ENCODE measurements around the gene RSBN1L. TPM values are rescaled to one million over a fixed set of nuclear protein-coding genes. Genes with fewer than 3 reads are reported as not detected.

Gene RSBN1L
- total RNA-seq, 1 experiment from 2014 or later = 9.9 TPM

DNA sequence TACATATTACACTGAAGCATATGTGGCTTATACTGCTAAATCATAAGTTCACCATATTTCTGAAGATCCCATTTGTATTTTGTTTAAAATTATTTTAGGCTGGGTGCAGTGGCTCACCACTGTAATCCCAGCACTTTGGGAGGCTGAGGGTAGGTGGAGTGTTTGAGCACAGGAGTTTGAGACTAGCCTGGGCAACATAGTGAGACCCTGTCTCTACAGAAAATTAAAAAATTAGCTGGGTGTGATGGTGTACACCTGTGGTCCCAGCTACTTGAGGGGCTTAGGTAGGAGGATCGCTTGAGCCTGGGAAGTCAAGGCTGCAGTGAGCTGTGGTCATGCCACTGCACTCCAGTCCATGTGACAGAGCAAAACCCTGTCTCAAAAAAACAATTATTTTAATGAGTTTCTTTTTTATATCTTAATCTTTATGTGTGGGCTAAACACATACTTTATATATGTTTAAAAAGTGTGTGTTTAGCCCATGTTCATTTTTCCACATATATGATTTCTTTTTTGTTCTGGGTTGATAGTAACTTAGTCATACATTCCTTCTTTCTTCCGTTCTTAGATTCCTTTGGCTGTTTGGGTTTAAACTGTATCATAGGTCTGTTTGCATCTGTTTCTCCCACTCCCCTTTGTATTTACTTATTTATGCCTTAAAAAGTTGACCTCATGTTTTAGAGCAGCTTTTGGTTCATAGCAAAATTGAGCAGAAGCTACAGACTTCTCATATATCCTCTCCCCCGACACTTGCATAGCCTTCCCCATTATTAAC lies 33.5 kb downstream of the RSBN1L start:
- DNase-seq (ENCODE audit: low spot score) = no peak

DNA sequence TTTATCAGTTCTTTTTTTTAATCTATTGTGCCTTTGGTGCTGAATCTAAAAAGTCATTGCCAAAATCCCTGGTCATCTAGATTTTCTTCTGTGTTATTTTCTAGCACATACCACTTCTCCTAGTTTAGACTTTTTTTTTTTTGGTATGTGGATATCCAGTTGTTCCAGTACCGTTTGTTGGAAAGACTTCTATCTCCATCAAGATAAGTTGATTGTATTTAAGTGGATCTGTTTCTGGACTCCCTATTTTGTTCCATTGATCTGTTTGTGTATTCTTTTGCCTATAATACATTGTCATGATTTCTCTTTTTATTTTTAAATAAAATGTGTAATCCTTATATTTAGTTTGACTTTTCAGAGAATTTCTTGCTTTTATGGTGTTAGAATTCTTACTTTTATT lies 35.5 kb downstream of the RSBN1L start:
- DNase-seq (ENCODE audit: low spot score) = no peak

DNA sequence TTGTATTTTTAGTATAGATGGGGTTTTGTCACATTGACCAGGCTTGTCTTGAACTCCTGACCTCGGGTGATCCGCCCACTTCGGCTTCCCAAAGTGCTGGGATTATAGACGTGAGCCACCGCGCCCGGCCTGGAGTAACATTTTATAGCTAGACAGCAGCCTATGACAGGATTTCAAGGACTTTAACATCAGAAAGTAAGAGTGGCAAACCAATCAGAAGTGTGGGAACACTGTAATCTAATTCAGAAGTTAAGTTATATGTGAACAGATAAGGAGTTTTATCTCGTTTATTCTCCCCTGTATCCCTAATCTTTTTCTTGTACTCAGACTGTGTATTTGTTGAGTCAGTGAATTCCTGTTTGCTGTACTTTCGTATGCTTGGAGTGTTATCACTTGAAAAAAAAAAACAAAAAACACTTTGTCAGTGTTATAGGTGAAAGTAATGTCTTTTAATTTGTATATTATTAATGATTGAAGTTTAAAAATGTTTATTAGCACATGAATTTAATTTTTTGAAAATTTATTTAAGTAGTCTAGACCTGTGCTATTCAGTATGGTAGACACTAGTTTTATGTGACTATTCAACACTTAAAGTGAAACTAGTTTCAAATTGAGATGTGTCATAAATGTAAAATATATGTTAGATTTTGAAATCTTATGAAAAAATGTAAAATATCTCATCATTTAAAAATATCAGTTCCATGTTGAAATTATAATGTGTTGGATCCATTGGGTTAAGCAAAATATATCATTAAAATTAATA lies 38.6 kb downstream of the RSBN1L start:
- no peak for DNase-seq (ENCODE audit: low spot score)

DNA sequence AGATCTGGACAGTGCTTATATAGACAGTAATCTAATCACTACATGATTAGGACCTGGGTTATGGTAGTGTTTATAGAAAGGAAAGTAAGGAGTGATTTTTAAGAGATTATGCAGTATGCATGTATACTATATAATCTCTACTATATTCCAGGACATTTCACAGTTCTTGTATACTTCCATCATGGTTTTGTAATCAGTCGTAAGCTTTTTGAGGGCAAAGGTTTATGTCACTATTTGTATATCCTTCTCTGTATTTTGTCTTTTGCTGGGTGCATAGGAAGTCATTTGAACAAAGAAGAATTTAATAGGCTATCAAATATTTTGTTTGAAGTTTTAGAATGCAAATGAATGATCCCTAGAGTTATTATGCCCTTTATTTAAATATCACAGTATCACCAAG lies 39.2 kb downstream of the RSBN1L start:
- no peak for DNase-seq (ENCODE audit: low spot score)

DNA sequence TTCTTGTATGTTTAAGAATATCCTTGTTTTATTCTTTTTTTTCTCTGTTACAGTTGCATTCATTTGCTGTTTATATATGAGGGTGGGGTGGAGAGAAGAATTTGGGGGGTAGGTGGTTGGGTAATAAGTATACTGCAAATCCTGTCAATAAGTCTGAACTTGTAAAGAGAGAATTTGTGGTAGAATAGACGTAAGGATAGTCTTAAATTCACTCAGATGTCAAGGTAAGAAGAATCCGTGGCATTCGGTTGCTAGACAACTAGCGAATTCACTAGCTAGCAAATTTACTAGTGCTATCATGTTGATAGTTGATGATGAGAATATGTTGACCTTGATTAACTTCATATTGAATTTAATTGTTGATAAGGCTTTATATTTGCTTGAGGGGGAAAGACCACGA lies 40.7 kb downstream of the RSBN1L start:
- DNase-seq (ENCODE audit: low spot score) = no peak

DNA sequence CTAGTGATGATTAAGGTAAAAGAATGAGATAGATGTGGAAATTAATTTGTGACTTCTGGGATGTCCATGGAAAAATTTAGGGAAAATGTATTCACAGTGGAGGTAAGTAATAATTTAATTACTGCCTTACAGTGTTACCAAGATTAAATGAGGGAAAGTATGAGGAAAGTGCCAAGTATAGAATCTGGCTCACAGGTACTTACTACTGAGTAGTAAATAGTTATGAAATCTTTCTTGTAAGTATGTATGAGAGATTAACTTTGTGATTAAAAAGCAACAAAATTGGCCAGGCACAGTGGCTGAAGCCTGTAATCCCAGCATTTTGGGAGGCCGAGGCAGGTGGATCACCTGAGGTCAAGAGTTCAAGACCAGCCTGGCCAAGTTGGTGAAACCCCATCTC lies 42.1 kb downstream of the RSBN1L start:
- DNase-seq (ENCODE audit: low spot score) = no peak

DNA sequence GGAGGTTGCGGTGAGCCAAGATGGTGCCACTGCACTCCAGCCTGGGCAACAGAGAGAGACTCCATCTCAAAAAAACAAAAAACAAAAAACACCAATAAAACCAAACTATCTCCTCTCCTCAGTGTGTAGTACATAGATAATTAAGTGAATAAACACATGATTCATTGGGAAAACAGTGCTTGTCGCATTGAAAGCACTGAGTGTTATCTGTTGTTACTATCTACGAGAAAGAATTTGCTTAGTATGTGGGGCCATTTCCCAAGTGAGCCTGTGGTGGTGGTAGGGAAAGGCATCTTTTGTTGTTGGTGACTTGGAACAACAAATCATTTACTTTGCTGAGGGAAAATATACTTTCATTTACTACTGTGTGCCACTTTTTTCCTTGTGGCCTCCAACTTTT lies 42.6 kb downstream of the RSBN1L start:
- no peak for DNase-seq (ENCODE audit: low spot score)

DNA sequence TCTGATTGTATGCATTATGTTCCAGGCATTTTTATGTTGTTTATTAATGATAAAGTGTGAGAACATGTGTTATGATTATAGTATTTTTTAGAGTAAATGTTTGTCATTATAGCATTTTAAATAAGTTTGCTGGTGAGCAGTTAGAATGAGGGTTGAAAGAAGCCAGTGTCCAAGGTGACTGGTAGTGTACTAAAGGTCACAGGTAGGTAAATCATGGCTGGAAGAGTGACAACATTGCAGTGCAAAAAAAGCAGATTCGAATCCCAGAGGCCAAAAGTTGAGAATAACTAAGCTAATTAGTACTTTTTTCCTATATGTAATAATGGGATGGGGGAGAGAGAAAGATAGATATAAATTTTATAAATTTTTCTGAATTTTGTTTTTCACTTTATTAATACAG lies 44.0 kb downstream of the RSBN1L start:
- no peak for DNase-seq (ENCODE audit: low spot score)

DNA sequence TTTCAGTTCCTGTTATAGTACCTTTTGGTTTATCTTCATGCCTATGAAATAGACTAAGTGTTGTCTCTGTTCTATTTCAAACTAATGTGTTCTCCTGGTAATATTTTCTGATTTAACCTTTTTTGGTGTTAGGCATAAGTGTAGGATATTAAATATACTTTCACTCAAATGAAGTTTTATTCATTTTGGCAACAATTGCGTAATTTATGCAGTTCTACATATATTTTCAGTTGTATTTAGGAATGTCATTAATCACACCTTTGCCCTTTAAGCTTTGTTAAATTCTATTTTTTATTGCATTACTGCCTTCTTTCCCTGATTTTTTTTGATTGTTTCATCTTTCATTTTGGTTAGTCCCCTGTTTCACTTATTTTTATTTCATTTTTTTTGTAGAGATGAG lies 47.3 kb downstream of the RSBN1L start:
- DNase-seq (ENCODE audit: low spot score) = no peak

DNA sequence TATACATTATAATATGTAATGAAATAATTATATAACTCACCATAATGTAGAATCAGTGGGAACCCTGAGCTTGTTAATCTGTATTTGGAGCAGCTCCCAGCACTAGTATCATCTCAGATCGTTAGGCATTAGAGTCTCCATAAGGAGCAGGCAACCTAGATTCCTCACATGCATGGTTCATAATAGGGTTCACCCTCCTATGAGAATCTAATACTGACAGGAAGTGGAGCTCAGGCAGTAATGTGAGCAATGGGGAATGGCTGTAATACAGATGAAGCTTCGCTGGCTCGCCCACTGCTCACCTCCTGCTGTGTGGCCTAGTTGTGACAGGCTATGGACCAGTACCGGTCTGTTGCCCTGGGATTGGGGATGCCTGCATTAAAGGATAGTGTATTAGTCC lies 49.5 kb downstream of the RSBN1L start:
- DNase-seq (ENCODE audit: low spot score) = no peak

DNA sequence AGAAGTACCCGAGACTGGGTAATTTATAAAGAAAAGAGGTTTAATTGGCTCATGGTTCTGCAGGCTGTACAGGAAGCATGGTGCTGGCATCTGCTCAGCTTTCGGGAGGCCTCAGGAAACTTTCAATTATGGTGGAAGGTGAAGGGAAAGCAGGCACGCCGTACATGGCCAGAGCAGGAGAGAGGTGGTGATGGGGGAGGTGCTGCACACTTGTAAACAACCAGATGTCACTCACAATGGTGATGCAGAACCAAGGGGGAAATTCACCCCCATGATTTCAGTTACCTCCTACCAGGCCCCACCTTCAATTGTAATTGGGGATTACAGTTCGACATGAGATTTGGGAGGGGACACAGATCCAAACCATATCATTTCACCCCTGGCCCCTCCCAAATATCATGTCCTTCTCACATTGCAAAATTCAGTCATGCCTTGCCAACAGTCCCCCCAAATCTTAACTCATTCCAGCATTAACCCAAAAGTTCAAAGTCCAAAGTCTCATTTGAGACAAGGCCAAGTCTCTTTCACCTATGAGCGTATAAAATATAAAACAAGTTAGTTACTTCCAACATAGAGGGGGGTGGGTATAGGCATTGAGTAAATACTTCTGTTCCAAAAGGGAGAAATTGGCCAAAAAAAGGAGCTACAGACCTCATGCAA lies 50.0 kb downstream of the RSBN1L start:
- no peak for DNase-seq (ENCODE audit: low spot score)

DNA sequence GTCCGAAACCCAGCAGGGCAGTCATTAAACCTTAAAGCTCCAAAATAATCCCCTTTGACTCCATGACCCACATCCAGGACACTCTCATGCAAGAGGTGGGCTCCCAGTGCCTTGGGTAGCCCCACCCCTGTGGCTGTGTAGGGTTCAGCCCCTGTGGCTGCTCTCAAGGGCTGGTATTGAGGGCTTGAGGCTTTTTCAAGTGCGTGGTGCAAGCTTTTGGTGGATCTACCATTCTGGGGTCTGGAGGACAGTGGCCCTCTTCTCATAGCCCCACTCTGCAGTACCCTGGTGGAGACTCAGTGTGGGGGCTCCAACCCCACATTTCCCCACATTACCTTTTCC lies 50.5 kb downstream of the RSBN1L start:
- DNase-seq (ENCODE audit: low spot score) = no peak

DNA sequence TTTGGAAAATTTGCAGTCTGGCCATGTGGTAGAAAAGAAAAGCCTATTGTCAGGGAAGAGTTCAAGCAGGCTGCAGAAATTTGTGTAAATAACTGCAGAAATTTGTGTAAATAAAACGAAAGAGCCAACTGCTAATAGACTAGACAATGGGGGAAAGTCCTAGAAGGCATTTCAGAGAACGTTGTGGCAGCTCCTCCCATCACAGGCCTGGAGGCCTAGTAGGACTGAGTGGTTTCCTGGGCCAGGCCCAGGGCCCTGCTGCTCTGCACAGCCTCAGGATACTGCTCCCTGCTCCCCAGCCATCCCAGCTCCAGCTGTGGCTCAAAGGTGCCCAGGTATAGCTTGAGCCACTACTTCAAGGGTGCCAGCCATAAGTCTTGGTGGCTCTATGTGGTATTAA lies 50.9 kb downstream of the RSBN1L start:
- no peak for DNase-seq (ENCODE audit: low spot score)

DNA sequence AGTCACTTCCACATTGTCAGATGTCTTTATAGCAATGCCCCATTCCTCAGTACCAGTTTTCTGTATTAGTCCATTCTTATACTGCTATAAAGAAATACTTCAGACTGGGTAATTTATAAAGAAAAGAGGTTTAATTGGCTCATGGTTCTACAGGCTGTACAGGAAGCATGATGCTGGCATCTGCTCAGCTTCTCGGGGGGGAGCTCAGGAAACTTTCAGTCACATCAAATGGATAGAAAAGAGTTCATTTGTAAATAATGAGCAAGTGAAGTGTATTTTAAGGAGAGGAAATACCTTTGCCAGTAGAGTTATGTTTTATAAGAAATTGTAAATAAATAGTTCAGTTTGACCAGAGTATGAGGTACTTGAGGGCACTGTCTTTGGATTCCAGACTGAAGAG lies 51.5 kb downstream of the RSBN1L start:
- no peak for DNase-seq (ENCODE audit: low spot score)

DNA sequence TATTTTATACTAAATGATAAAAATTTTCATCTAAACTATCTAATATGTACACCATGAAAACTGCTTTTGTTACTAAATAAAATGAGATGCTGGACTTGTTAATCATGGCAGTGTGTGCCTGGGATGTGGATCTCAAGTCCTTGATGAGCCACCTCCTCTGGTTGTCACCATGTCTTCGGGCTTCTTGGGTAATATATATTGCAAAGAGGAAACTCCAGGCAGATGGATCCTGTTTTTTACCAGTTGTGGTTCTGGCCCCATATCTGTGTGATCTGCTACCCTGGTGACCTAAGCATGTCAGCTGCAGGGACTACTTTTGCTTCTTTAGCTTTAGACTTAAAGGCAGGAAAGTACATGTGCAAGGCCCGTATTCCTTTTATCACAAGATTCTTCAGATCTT lies 55.8 kb downstream of the RSBN1L start:
- DNase-seq (ENCODE audit: low spot score) = no peak

DNA sequence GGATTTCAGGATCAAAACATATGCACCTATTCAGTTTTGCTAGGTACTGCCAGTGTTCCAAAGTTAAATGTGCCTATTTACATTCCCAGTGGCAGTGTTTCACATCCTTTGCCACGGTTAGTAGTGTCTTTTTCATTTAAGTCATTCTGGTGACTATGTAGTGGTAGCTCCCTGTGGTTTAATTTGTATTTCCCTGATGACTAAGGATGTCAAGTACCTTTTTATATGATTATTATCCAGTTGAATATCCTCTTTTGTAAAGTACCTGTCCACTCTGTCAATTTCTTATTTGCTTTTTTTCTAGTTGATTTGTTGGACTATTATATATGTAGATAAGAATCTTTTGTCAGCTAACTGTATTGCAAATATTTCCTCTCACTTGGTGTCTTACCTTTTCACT lies 56.9 kb downstream of the RSBN1L start:
- no peak for DNase-seq (ENCODE audit: low spot score)

DNA sequence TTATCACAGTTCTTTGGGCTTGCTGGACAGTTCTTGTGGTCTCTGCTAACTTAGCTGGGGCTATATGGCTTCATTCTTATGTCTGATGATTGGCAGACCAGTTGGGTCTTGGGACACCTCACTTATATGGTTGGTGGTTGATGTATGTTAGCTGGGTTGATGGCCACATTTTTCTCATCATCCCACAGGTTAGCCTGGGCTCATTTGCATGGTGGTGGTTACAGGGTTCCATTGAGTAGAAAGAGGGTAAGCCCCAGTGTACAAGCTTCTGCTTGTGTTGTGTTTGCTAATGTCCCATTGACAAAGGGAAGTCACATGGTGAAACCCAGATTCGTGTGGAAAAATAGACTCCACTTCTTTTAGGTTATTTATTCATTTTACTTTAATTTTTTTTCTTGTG lies 61.3 kb downstream of the RSBN1L start:
- no peak for DNase-seq (ENCODE audit: low spot score)

DNA sequence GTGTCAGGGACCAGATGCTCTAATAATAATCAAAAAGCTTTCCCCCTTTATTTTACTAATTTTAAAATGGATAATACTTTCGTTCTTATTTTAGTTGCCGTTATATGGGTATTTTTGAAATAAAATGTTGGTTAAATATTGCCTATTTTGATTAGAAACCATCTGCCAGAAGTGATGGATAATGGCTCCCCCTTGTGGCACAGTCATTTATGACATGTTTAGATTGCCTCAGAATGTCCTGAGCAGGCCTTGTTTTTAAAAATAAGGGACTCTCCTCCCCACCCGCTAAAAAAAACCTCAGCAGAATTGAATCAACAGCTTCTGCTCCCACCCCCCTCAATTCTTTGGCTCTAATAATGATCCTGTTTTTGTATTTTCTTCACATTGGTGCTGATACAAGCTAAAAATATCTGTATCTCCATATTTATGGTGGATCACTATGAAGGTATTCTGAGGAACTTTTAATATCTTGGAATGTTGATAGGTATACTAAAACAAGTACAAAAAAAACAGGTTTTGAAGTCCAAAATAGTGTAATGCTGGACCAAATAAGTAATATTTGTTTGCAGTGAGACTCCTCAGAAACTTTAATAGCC lies 63.1 kb downstream of the RSBN1L start:
- DNase-seq (ENCODE audit: low spot score) = peak; percentile 94

DNA sequence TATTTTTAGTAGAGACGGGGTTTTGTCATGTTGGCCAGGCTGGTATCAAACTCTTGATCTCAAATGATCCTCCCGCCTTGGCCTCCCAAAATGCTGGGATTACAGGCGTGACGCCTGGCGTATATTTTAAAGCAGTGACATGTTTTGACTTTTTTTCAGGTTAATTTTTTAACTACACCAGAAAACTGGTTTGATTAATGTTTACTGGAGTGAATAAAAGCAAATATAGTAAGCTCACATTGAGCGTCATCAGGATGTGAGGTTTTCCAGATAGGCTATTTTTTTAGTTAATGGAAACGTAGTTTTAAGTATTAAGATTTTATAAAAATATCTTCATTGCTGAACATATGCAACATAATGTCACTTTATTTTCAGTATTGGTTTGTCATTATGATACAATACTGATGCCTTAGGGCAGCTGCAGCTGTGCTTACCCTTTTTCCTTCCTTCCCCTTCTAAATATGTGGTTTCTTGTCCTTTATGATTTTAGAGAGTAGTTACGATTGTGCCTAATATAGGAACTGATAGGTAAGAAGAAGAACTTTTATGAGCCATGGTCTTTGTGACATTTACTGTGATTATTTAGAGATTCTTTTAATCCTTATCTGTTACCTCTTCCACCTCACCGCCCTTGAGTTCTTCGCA lies 64.7 kb downstream of the RSBN1L start:
- DNase-seq (ENCODE audit: low spot score) = no peak

DNA sequence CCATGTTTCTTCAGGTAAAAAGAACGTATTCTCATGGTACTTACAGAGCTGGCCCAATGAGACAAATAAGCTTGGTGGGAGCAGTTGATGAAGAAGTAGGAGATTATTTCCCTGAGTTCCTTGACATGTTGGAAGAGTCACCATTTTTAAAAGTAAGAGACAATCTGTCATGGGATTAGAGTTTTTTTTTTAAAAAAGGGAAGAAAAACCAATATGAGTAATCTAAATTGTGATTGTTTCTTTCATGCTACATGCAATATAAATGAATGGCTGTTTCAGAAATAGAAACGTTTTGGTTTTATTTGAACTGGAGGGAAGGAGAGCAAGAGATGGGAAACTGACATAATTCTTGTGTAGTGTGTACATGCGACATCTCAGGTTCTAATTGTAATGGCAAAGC lies 69.2 kb downstream of the RSBN1L start:
- no peak for DNase-seq (ENCODE audit: low spot score)

DNA sequence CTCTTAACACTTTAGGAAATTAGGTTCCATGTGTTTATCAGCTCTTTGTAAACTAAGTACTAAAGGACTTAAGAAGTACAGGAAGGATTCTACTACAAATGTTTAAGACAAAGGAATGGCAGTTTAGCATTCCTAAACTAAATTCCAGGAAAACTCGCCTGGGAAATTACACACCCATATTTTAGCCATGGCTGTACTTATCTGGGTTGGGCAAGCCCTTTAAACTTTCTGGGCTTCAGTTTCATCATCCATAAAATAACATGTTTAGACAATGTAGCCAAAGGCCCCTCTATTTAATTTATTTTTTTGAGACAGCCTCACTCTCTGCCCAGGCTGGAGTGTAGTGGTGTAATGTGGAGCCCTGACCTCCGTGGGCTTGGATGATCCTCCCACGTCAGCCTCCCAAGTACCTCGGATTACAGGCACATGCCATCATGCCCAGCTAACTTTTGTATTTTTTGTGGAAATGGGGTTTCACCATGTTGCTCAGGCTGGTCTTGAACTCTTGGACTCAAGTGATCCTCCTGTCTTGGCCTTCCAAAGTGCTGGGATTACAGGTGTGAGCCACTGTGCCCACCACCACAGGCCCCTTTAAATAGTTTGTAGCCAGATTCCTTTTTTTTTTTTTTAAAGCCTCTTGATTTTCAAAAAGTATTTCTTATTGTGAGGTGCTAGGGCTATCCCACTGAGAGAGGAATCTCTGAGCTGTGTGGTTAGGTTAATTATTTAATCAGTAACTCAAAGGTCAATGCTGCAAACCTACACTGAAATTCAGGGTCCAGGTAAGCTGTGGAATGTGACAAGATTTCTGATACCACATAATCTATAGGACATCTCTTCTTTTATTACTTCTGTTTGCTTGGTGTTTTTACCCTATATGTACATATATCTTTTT lies 69.9 kb downstream of the RSBN1L start:
- peak; percentile 48 for DNase-seq (ENCODE audit: low spot score)
